Left forelimb (tissue), 1 donor: ENCODE data around the gene LTB4R2.
A peak's percentile ranks its signal among the peaks of the same experiment; 100 is the strongest.

Experiments
- DNase-seq: peaks from one replicate; pipeline ENCODE4 v3.0.0-alpha.2; 2018; ENCODE audit warnings: low spot score

LTB4R2 gene

GRCh38 chr14:24299255-24300191 lies 10.4 kb upstream of the LTB4R2 start, which contains the start of the genes DHRS1 and NOP9:
Gene DHRS1, minus strand, starts transcription at chr14:24299780. Its CDS starts 674 bp downstream, at chr14:24299106.
Gene NOP9, plus strand, starts transcription at chr14:24299850. Its CDS starts 105 bp downstream, at chr14:24299955.
- peak; percentile 96 for DNase-seq

- no peak for DNase-seq
Measured at GRCh38 chr14:24300326-24300980, 9.5 kb upstream of the LTB4R2 start.

- DNase-seq, result no peak
Measured at GRCh38 chr14:24304019-24304387, 5.9 kb upstream of the LTB4R2 start.

- no peak for DNase-seq
Measured at GRCh38 chr14:24307156-24307574, 2.8 kb upstream of the LTB4R2 start.

- DNase-seq, result no peak
Measured at GRCh38 chr14:24307575-24308341, 2.2 kb upstream of the LTB4R2 start, which contains the start of gene CIDEB. Gene CIDEB, minus strand, starts transcription at chr14:24307977. Its CDS starts 119 bp downstream, at chr14:24307858.

- DNase-seq, result no peak
Measured at GRCh38 chr14:24308342-24309124, 1.4 kb upstream of the LTB4R2 start.

- DNase-seq, result no peak
Measured at GRCh38 chr14:24310265-24310645, 315 bp downstream of the LTB4R2 start.

GRCh38 chr14:24310646-24311604 lies 985 bp downstream of the LTB4R2 start, which contains the start of gene LTB4R:
Gene LTB4R, plus strand, starts transcription at chr14:24311502. Its CDS starts 4,150 bp downstream, at chr14:24315652.
- DNase-seq, result peak; percentile 82

- no peak for DNase-seq
Measured at GRCh38 chr14:24311837-24312615, 2.1 kb downstream of the LTB4R2 start.

GRCh38 chr14:24312736-24313507 lies 3.0 kb downstream of the LTB4R2 start:
- DNase-seq, result no peak

GRCh38 chr14:24313913-24314312 lies 4.0 kb downstream of the LTB4R2 start:
- DNase-seq, result no peak

GRCh38 chr14:24314377-24315193 lies 4.6 kb downstream of the LTB4R2 start:
- no peak for DNase-seq

- DNase-seq, result no peak
Measured at GRCh38 chr14:24315243-24315806, 5.4 kb downstream of the LTB4R2 start.

- DNase-seq, result no peak
Measured at GRCh38 chr14:24315807-24316596, 6.1 kb downstream of the LTB4R2 start.

GRCh38 chr14:24316597-24316950 lies 6.6 kb downstream of the LTB4R2 start:
- DNase-seq, result no peak

GRCh38 chr14:24317141-24317928 lies 7.4 kb downstream of the LTB4R2 start:
- no peak for DNase-seq
